ENCODE measurements around the gene CFTR. TPM values are rescaled to one million over a fixed set of nuclear protein-coding genes. Genes with fewer than 3 reads are reported as not detected.

Gene CFTR
- total RNA-seq, 1 donor from 2014 or later = 0.06 TPM

DNA sequence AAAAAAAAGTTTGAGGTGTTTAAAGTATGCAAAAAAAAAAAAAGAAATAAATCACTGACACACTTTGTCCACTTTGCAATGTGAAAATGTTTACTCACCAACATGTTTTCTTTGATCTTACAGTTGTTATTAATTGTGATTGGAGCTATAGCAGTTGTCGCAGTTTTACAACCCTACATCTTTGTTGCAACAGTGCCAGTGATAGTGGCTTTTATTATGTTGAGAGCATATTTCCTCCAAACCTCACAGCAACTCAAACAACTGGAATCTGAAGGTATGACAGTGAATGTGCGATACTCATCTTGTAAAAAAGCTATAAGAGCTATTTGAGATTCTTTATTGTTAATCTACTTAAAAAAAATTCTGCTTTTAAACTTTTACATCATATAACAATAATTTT, 130.6 kb downstream of the CFTR start:
- H3K9ac ChIP-seq = no peak overlapping the region
- Mint-ChIP-seq H3K4me1 (no peaks in the 10 kb centered on the region), H3K27me3 (ENCODE audit: insufficient read depth, low read depth) (peaks cover 3% of the 10 kb centered on the region), H3K27ac (no peak overlapping the region), H3K9me3 (no peaks in the 10 kb centered on the region), H3K4me3 (no peak overlapping the region), H3K36me3 (no peaks in the 10 kb centered on the region)
- no peak for TF ChIP-seq EZH2phosphoT487 (IDR thresholded peaks at IDR 0.05)
- TF ChIP-seq, protein P1, sequence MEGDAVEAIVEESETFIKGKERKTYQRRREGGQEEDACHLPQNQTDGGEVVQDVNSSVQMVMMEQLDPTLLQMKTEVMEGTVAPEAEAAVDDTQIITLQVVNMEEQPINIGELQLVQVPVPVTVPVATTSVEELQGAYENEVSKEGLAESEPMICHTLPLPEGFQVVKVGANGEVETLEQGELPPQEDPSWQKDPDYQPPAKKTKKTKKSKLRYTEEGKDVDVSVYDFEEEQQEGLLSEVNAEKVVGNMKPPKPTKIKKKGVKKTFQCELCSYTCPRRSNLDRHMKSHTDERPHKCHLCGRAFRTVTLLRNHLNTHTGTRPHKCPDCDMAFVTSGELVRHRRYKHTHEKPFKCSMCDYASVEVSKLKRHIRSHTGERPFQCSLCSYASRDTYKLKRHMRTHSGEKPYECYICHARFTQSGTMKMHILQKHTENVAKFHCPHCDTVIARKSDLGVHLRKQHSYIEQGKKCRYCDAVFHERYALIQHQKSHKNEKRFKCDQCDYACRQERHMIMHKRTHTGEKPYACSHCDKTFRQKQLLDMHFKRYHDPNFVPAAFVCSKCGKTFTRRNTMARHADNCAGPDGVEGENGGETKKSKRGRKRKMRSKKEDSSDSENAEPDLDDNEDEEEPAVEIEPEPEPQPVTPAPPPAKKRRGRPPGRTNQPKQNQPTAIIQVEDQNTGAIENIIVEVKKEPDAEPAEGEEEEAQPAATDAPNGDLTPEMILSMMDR (IDR thresholded peaks at IDR 0.05) = no peak
- no peak for TF ChIP-seq EZH2 (IDR thresholded peaks at IDR 0.05)
- no peaks in the 10 kb centered on the region for H3K79me2 ChIP-seq (ENCODE audit: low read depth)
- no peaks in the 10 kb centered on the region for H3K27me3 ChIP-seq
- DNase-seq (ENCODE audit: low spot score) = no peak
- no peak overlapping the region for H3K4me2 ChIP-seq
- no peak overlapping the region for H2AFZ ChIP-seq (replicated peaks)
- no peaks in the 10 kb centered on the region for H3K9me3 ChIP-seq (ENCODE audit: low read depth)
- H3K27ac ChIP-seq = no peak overlapping the region
- no peak overlapping the region for H3K4me3 ChIP-seq
- no peaks in the 10 kb centered on the region for H3F3A ChIP-seq (ENCODE audit: low read depth)
- no peaks in the 10 kb centered on the region for H3K36me3 ChIP-seq
- no peaks in the 10 kb centered on the region for H4K20me1 ChIP-seq (ENCODE audit: low read depth)
- no peaks in the 10 kb centered on the region for H3K4me1 ChIP-seq

DNA sequence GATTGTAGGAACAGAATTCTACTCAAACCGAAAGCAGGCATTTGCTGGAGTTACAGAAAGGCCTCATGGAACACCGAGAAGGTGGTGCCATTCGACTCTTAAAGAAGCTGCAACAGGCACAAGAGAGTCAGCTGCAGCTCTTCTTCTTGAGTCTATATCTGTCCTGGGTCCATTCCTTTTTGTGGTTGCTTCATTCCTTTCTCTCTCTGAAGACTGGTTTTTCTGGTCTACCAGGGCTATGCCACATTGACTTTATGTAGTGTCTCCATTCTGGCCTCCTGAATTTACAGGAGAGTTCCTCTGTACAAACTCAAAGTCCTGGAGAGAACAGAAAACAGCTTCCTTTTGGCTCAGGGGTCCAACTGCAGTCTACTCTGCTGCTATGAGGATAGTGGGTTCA, 132.8 kb downstream of the CFTR start:
- Histone ChIP-seq H3K9ac (no peak overlapping the region), H3K27ac (no peak overlapping the region), H3K4me1 (no peaks in the 10 kb centered on the region), H4K20me1 (ENCODE audit: low read depth) (no peaks in the 10 kb centered on the region), H3K4me3 (no peak overlapping the region), H2AFZ (replicated peaks) (peak overlapping the region; percentile 48), H3K4me2 (no peak overlapping the region), H3K9me3 (ENCODE audit: low read depth) (no peaks in the 10 kb centered on the region), H3K79me2 (ENCODE audit: low read depth) (no peaks in the 10 kb centered on the region), H3F3A (ENCODE audit: low read depth) (no peaks in the 10 kb centered on the region), H3K27me3 (no peaks in the 10 kb centered on the region), H3K36me3 (no peaks in the 10 kb centered on the region)
- no peaks in the 10 kb centered on the region for H3K36me3 Mint-ChIP-seq
- no peaks in the 10 kb centered on the region for H3K4me1 Mint-ChIP-seq
- TF ChIP-seq EZH2 (IDR thresholded peaks at IDR 0.05) = no peak
- TF ChIP-seq, protein P1 (IDR thresholded peaks at IDR 0.05) = no peak
- H3K9me3 Mint-ChIP-seq = no peaks in the 10 kb centered on the region
- no peak overlapping the region for H3K27ac Mint-ChIP-seq
- H3K27me3 Mint-ChIP-seq (ENCODE audit: insufficient read depth, low read depth) = no peaks in the 10 kb centered on the region
- no peak overlapping the region for H3K4me3 Mint-ChIP-seq
- DNase-seq (ENCODE audit: low spot score) = no peak

DNA sequence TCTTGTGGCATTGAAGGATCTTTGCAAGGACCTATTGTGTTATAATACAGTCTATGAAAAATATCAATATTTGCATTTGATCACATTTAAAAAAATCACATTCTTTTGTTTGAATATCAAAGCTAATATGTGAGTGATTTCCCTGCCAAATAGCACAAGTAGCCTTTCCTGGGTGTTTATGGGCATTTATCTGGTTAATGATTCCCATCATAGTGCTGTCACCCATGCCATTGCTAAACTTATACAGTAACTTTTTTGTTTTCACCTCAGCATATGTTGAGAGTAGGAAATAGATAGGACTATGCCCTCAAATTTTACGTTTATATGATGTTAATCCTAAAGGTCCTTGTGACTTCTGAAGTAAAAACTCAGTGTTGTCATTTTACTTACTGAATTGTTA, 136.9 kb downstream of the CFTR start:
- Mint-ChIP-seq H3K9me3 (no peaks in the 10 kb centered on the region), H3K4me1 (no peaks in the 10 kb centered on the region), H3K27ac (no peak overlapping the region), H3K4me3 (no peak overlapping the region), H3K36me3 (no peaks in the 10 kb centered on the region), H3K27me3 (ENCODE audit: insufficient read depth, low read depth) (no peaks in the 10 kb centered on the region)
- no peak for TF ChIP-seq EZH2phosphoT487 (IDR thresholded peaks at IDR 0.05)
- TF ChIP-seq, protein P1 (IDR thresholded peaks at IDR 0.05) = no peak
- TF ChIP-seq EZH2 (IDR thresholded peaks at IDR 0.05) = no peak
- H3F3A ChIP-seq (ENCODE audit: low read depth) = no peaks in the 10 kb centered on the region
- no peak for DNase-seq (ENCODE audit: low spot score)
- no peak overlapping the region for H3K4me3 ChIP-seq
- H2AFZ ChIP-seq (replicated peaks) = no peak overlapping the region
- H3K4me1 ChIP-seq = peaks cover 6% of the 10 kb centered on the region
- no peaks in the 10 kb centered on the region for H3K27me3 ChIP-seq
- H3K9ac ChIP-seq = no peak overlapping the region
- no peaks in the 10 kb centered on the region for H3K9me3 ChIP-seq (ENCODE audit: low read depth)
- H3K4me2 ChIP-seq = no peak overlapping the region
- H3K27ac ChIP-seq = no peak overlapping the region
- no peaks in the 10 kb centered on the region for H4K20me1 ChIP-seq (ENCODE audit: low read depth)
- H3K79me2 ChIP-seq (ENCODE audit: low read depth) = no peaks in the 10 kb centered on the region
- H3K36me3 ChIP-seq = no peaks in the 10 kb centered on the region

DNA sequence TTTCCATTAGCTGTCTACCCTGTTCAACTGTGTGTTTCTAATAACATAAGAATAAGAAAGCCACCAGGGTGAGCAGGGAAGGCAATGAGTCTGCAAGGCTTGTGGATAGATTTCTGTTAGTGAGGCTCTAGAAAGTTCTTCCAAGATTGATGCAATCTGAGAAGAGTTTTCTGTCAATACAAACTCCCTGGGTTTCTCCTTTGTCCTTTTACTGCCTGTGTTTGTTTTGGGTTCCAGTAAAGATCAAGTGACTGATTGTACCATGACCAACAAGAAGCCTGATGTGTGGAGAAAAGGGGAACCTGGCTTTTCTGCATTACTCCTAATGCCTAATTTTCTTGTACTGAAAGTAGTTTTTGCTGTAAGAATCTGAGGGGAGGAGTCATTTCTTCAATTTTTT, 139.9 kb downstream of the CFTR start:
- H3K9me3 Mint-ChIP-seq = no peaks in the 10 kb centered on the region
- no peak overlapping the region for H3K4me3 ChIP-seq

More for the DNA sequence above, 139.9 kb downstream of the CFTR start:
- Histone ChIP-seq H4K20me1 (ENCODE audit: low read depth) (no peaks in the 10 kb centered on the region), H3K9ac (no peak overlapping the region), H3K4me2 (no peak overlapping the region), H3F3A (ENCODE audit: low read depth) (no peaks in the 10 kb centered on the region), H3K27ac (no peak overlapping the region), H2AFZ (replicated peaks) (no peak overlapping the region), H3K27me3 (no peaks in the 10 kb centered on the region), H3K79me2 (ENCODE audit: low read depth) (no peaks in the 10 kb centered on the region), H3K4me1 (peaks cover 6% of the 10 kb centered on the region), H3K36me3 (no peaks in the 10 kb centered on the region), H3K9me3 (ENCODE audit: low read depth) (no peaks in the 10 kb centered on the region)
- no peak for DNase-seq (ENCODE audit: low spot score)
- Mint-ChIP-seq H3K4me1 (no peaks in the 10 kb centered on the region), H3K36me3 (no peaks in the 10 kb centered on the region), H3K4me3 (no peak overlapping the region), H3K27me3 (ENCODE audit: insufficient read depth, low read depth) (no peaks in the 10 kb centered on the region), H3K27ac (no peak overlapping the region)
- no peak for TF ChIP-seq EZH2phosphoT487 (IDR thresholded peaks at IDR 0.05)
- TF ChIP-seq, protein P1 (IDR thresholded peaks at IDR 0.05) = no peak
- TF ChIP-seq EZH2 (IDR thresholded peaks at IDR 0.05) = no peak

Data from neural progenitor cell (in vitro differentiated cells).